Sigmoid colon (tissue), 7 donors: ENCODE results near the gene ATMIN. TPM values are rescaled to one million over a fixed set of nuclear protein-coding genes. Genes with fewer than 3 reads are reported as not detected.
A peak's percentile ranks its signal among the peaks of the same experiment; 100 is the strongest.

Experiments used
- DNase-seq: peaks from one replicate; pipeline ENCODE4 v3.0.0-alpha.2; 2019
- H3K27ac ChIP-seq, 4 donors: fragments of 200-600 bp; sonication (generic); one replicate each; pipeline ENCODE4 v1.5.1; 2016 to 2019; ENCODE audit warnings: mild to moderate bottlenecking in 1 of 4
- H3K27me3 ChIP-seq, 3 donors: fragments of 200-600 bp; sonication (generic); one replicate each; pipeline ENCODE4 v1.5.1; 2019; ENCODE audit warnings: mild to moderate bottlenecking in 1 of 3
- H3K36me3 ChIP-seq, 4 donors: fragments of 200-600 bp; sonication (generic); one replicate each; pipeline ENCODE4 v1.5.1; 2016 to 2019
- H3K4me1 ChIP-seq, 4 donors: fragments of 200-600 bp; sonication (generic); one replicate each; pipeline ENCODE4 v1.5.1; 2017 to 2019
- H3K4me3 ChIP-seq, 4 donors: fragments of 200-600 bp; sonication (generic); one replicate each; pipeline ENCODE4 v1.5.1; 2017 to 2019; ENCODE audit warnings: mild to moderate bottlenecking in 2 of 4, moderate library complexity in 1 of 4
- H3K9me3 ChIP-seq, 4 donors: fragments of 200-600 bp in 3 of 4; sonication (generic) in 3 of 4; one replicate each; pipeline versions ENCODE4 v1.5.1 to v1.6.1; 2013 to 2019
- CTCF ChIP-seq, 4 experiments: fragments of 450-650 bp in 3 of 4; fragments of 200-600 bp in 1 of 4; IDR thresholded peaks; one replicate each; pipeline ENCODE4 v1.5.1; 2016 to 2019; ENCODE audit warnings: antibody characterized with exemption in 4 of 4, mild to moderate bottlenecking in 3 of 4, moderate library complexity in 2 of 4
- EP300 ChIP-seq, 4 donors: sonication (generic); formaldehyde crosslinking; IDR thresholded peaks; one replicate each; pipeline ENCODE4 v1.6.1; 2017; ENCODE audit warnings: antibody characterized with exemption in 4 of 4
- POLR2A ChIP-seq, 2 donors: fragments of 450-650 bp; IDR thresholded peaks; one replicate each; pipeline ENCODE4 v1.6.1; 2016; ENCODE audit warnings: antibody characterized with exemption in 2 of 2, mild to moderate bottlenecking in 2 of 2, moderate library complexity in 2 of 2
- POLR2AphosphoS5 ChIP-seq, 4 donors: sonication (generic); formaldehyde crosslinking; IDR thresholded peaks; one replicate each; pipeline ENCODE4 v1.6.1; 2017; ENCODE audit warnings: antibody characterized with exemption in 4 of 4
- WGBS, 2 donors: extraction: QIAGEN DNeasy Blood & Tissue Kit; methylation state at CpG; one replicate each; pipeline ENCODE4 v1.1.7; 2013; 5-methylcytosine and 5-hydroxymethylcytosine counted together
- intact Hi-C: fragments of 100-400 bp; cut with DNase I; formaldehyde crosslinking; loops from one replicate; pipeline ENCODE4 v1.15.1; 2023
- polyA plus RNA-seq, 3 donors: library from polyadenylated mRNA; stranded (reverse); fragments of 200-250 nt; gene quantifications; one replicate each; pipeline ENCODE4 v1.2.3, GENCODE V29; 2013
- total RNA-seq, 4 donors: library from RNA; depleted of rRNA; stranded (reverse); fragments of >200 nt; gene quantifications; one replicate each; pipeline ENCODE4 v1.1.0, GENCODE V29; 2016
- donor health status: healthy with polysubstance abuse.
- donor health status: Bipolar disorder and iron deficiency.
- donor health status: healthy.

The ATMIN gene
- total and polyA plus RNA-seq, 7 donors, result 14.1 to 31.9 (median 26.3) TPM

GRCh38 chr16:81000873-81001272 lies 34.8 kb upstream of the ATMIN start:
- no peak for DNase-seq
- Histone ChIP-seq H3K4me1 (peaks cover 0 to 33% (median 26%) of the 10 kb centered on the region in 4 donors), H3K27ac (no peak overlapping the region), H3K4me3 (no peak overlapping the region), H3K27me3 (no peaks in the 10 kb centered on the region), H3K9me3 (no peaks in the 10 kb centered on the region), H3K36me3 (no peaks in the 10 kb centered on the region)
- WGBS, 2 donors, result 94 to 97% methylated on average over 3 of the region's 3 CpGs
- intact Hi-C loops, result no loop called here
- no peak for TF ChIP-seq CTCF (IDR thresholded peaks at IDR 0.05)
- TF ChIP-seq POLR2A (IDR thresholded peaks at IDR 0.05), result no peak
- no peak for TF ChIP-seq EP300 (IDR thresholded peaks at IDR 0.05)
- TF ChIP-seq POLR2AphosphoS5 (IDR thresholded peaks at IDR 0.05), result no peak

- DNase-seq, result no peak
- 29 to 61% methylated on average over 5 of the region's 5 CpGs for whole genome bisulfite sequencing, 2 donors
- peaks cover 0 to 34% (median 26%) of the 10 kb centered on the region in 4 donors for H3K4me1 ChIP-seq
- H3K9me3 ChIP-seq, result no peaks in the 10 kb centered on the region
- no peak overlapping the region for H3K27ac ChIP-seq
- no peak for TF ChIP-seq POLR2A (IDR thresholded peaks at IDR 0.05)
- TF ChIP-seq EP300 (IDR thresholded peaks at IDR 0.05), result no peak
- no peak for TF ChIP-seq POLR2AphosphoS5 (IDR thresholded peaks at IDR 0.05)
- TF ChIP-seq CTCF (IDR thresholded peaks at IDR 0.05), result no peak
- intact Hi-C loops, result no loop called here
- H3K27me3 ChIP-seq, result no peaks in the 10 kb centered on the region
- H3K36me3 ChIP-seq, result no peaks in the 10 kb centered on the region
- H3K4me3 ChIP-seq, result no peak overlapping the region
Observed at GRCh38 chr16:81001330-81001729, 34.3 kb upstream of the ATMIN start.

- Histone ChIP-seq H3K27me3 (no peaks in the 10 kb centered on the region), H3K27ac (no peak overlapping the region), H3K36me3 (no peaks in the 10 kb centered on the region), H3K4me3 (no peak overlapping the region), H3K9me3 (no peaks in the 10 kb centered on the region), H3K4me1 (peaks cover 0 to 24% (median 22%) of the 10 kb centered on the region in 4 donors)
- no peak for DNase-seq
- TF ChIP-seq POLR2AphosphoS5 (IDR thresholded peaks at IDR 0.05) (no peak), POLR2A (IDR thresholded peaks at IDR 0.05) (no peak), CTCF (IDR thresholded peaks at IDR 0.05) (no peak)
- 80 to 83% methylated on average over 4 of the region's 4 CpGs for WGBS, 2 donors
- intact Hi-C loops, result no loop called here
Observed at GRCh38 chr16:81003064-81003463, 32.6 kb upstream of the ATMIN start.

- peaks cover 0 to 29% (median 22%) of the 10 kb centered on the region in 4 donors for H3K4me1 ChIP-seq
- no peaks in the 10 kb centered on the region for H3K36me3 ChIP-seq
- intact Hi-C loops, result no loop called here
- no peaks in the 10 kb centered on the region for H3K9me3 ChIP-seq
- peak overlapping the region in 2 of 4 donors; percentile 24 to 25 for H3K4me3 ChIP-seq
- WGBS, 2 donors, result 62 to 67% methylated on average over 11 of the region's 11 CpGs
- H3K27me3 ChIP-seq, result no peaks in the 10 kb centered on the region
- no peak for DNase-seq
- TF ChIP-seq EP300 (IDR thresholded peaks at IDR 0.05), result no peak
- TF ChIP-seq CTCF (IDR thresholded peaks at IDR 0.05), result no peak
- TF ChIP-seq POLR2A (IDR thresholded peaks at IDR 0.05), result no peak
- TF ChIP-seq POLR2AphosphoS5 (IDR thresholded peaks at IDR 0.05), result no peak
- peak overlapping the region; percentile 39 to 98 (median 48) for H3K27ac ChIP-seq
Observed at GRCh38 chr16:81003610-81004460, 31.8 kb upstream of the ATMIN start.
